Esophagus muscularis mucosa (tissue), 4 donors: ENCODE results near the gene KCNE2. TPM values are rescaled to one million over a fixed set of nuclear protein-coding genes. Genes with fewer than 3 reads are reported as not detected.

Source experiments
- DNase-seq: peaks from one replicate; pipeline ENCODE4 v3.0.0-alpha.2; 2017; ENCODE audit errors: extremely low spot score
- H3K27ac ChIP-seq, 4 donors: fragments of 200-600 bp; sonication (generic); replicated peaks in 1 of 4; 1 replicate in 3 of 4; 2 replicates in 1 of 4; pipeline ENCODE4 v1.5.1; 2016 to 2019; ENCODE audit warnings: mild to moderate bottlenecking in 1 of 4
- H3K27me3 ChIP-seq, 4 donors: fragments of 200-600 bp; sonication (generic); one replicate each; pipeline versions ENCODE4 v1.5.1 to v1.6.0; 2016 to 2019
- H3K36me3 ChIP-seq, 4 donors: fragments of 200-600 bp; sonication (generic); one replicate each; pipeline ENCODE4 v1.5.1; 2016 to 2019
- H3K4me1 ChIP-seq, 4 donors: fragments of 200-600 bp; sonication (generic); one replicate each; pipeline ENCODE4 v1.5.1; 2016 to 2019
- H3K4me3 ChIP-seq, 4 donors: fragments of 200-600 bp; sonication (generic); 1 replicate in 2 of 4; 2 replicates in 2 of 4; pipeline ENCODE4 v1.5.1; 2016 to 2019; ENCODE audit warnings: mild to moderate bottlenecking in 4 of 4, moderate library complexity in 1 of 4
- H3K9me3 ChIP-seq, 4 donors: fragments of 200-600 bp; sonication (generic); 1 replicate in 3 of 4; 2 replicates in 1 of 4; pipeline ENCODE4 v1.5.1; 2016 to 2019
- CTCF ChIP-seq, 3 experiments: fragments of 200-600 bp in 2 of 3; fragments of 450-650 bp in 1 of 3; sonication (generic) in 2 of 3; IDR thresholded peaks; one replicate each; pipeline ENCODE4 v1.5.1; 2017 to 2019; ENCODE audit warnings: antibody characterized with exemption in 3 of 3, mild to moderate bottlenecking in 2 of 3, moderate library complexity in 1 of 3
- EP300 ChIP-seq: sonication (generic); formaldehyde crosslinking; IDR thresholded peaks from one replicate; pipeline ENCODE4 v1.6.1; 2017; ENCODE audit warnings: antibody characterized with exemption
- POLR2A ChIP-seq: fragments of 450-650 bp; IDR thresholded peaks from one replicate; pipeline ENCODE4 v1.6.1; 2017; ENCODE audit warnings: antibody characterized with exemption, moderate library complexity, mild to moderate bottlenecking, low read depth
- POLR2AphosphoS5 ChIP-seq, 2 donors: sonication (generic); formaldehyde crosslinking; IDR thresholded peaks; one replicate each; pipeline ENCODE4 v1.6.1; 2017; ENCODE audit warnings: antibody characterized with exemption in 2 of 2
- WGBS: methylation state at CpG from one replicate; pipeline ENCODE4 v1.1.5; 2018; 5-methylcytosine and 5-hydroxymethylcytosine counted together
- intact Hi-C: fragments of 100-400 bp; cut with DNase I; formaldehyde crosslinking; loops from one replicate; pipeline ENCODE4 v1.15.1; 2023
- total RNA-seq, 4 donors: library from RNA; depleted of rRNA; stranded (reverse); fragments of >200 nt; gene quantifications; one replicate each; pipeline versions ENCODE4 v1.1.0 to v1.2.1, GENCODE V29; 2016

Gene KCNE2
- total RNA-seq, 4 donors from 2014 or later, result 0.40 TPM; not detected in 3

GRCh38 chr21:34360488-34361241, 3.1 kb upstream of the KCNE2 start:
- TF ChIP-seq POLR2A (no peak), CTCF (IDR thresholded peaks at IDR 0.05) (no peak), POLR2AphosphoS5 (IDR thresholded peaks at IDR 0.05) (no peak), EP300 (no peak)
- no peak overlapping the region for H3K27ac ChIP-seq
- no peaks in the 10 kb centered on the region for H3K9me3 ChIP-seq
- no peak overlapping the region for H3K4me3 ChIP-seq
- intact Hi-C loops, result no loop called here
- H3K36me3 ChIP-seq, result no peaks in the 10 kb centered on the region
- peaks cover 0 to 7% (median 2%) of the 10 kb centered on the region in 4 donors for H3K4me1 ChIP-seq
- H3K27me3 ChIP-seq, result no peaks in the 10 kb centered on the region
- DNase-seq, result no peak
- WGBS, result 86% methylated on average over 12 of the region's 12 CpGs

- intact Hi-C loops, result no loop called here
- H3K9me3 ChIP-seq, result no peaks in the 10 kb centered on the region
- no peak overlapping the region for H3K4me3 ChIP-seq
- TF ChIP-seq POLR2AphosphoS5 (IDR thresholded peaks at IDR 0.05), result no peak
- no peak for TF ChIP-seq POLR2A
- no peak for TF ChIP-seq CTCF (IDR thresholded peaks at IDR 0.05)
- TF ChIP-seq EP300, result no peak
- H3K27me3 ChIP-seq, result no peaks in the 10 kb centered on the region
- no peak for DNase-seq
- WGBS, result 23% methylated on average over 3 of the region's 3 CpGs
- no peak overlapping the region for H3K27ac ChIP-seq
- H3K36me3 ChIP-seq, result no peaks in the 10 kb centered on the region
- H3K4me1 ChIP-seq, result peaks cover 0 to 8% (median 2%) of the 10 kb centered on the region in 4 donors
Observed at GRCh38 chr21:34362136-34362444, 1.7 kb upstream of the KCNE2 start.

GRCh38 chr21:34362670-34363069, 1.1 kb upstream of the KCNE2 start:
- 100% methylated on average over 3 of the region's 3 CpGs for WGBS
- peaks cover 0 to 10% (median 2%) of the 10 kb centered on the region in 4 donors for H3K4me1 ChIP-seq
- no peak overlapping the region for H3K4me3 ChIP-seq
- TF ChIP-seq POLR2A (no peak), POLR2AphosphoS5 (IDR thresholded peaks at IDR 0.05) (no peak), CTCF (IDR thresholded peaks at IDR 0.05) (no peak), EP300 (no peak)
- H3K27ac ChIP-seq, result no peak overlapping the region
- no peak for DNase-seq
- no peaks in the 10 kb centered on the region for H3K9me3 ChIP-seq
- intact Hi-C loops, result no loop called here
- no peaks in the 10 kb centered on the region for H3K36me3 ChIP-seq
- no peaks in the 10 kb centered on the region for H3K27me3 ChIP-seq

DNA sequence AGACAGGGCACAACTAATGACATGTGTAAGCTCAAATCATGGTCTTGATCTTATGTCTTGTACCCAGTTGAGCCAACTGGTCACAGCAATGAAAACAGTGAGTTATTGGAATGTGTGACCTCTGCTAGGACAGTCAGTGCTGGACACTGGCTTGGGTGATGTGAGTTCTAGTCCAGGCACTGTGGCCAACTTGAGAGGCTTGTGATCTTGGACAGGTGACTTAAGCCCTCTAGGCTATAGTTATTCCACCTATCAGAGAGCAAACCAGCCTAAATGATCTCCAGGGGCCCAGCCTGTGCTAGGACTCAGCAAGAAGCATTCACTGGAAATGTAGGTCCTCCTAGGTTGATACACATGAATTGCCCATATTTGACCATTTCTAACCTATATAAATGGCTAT, 1.1 kb downstream of the KCNE2 start:
- Histone ChIP-seq H3K27me3 (no peaks in the 10 kb centered on the region), H3K27ac (no peak overlapping the region), H3K36me3 (no peaks in the 10 kb centered on the region), H3K9me3 (no peaks in the 10 kb centered on the region), H3K4me1 (peaks cover 0 to 10% (median 2%) of the 10 kb centered on the region in 4 donors), H3K4me3 (no peak overlapping the region)
- intact Hi-C loops, result no loop called here
- DNase-seq, result no peak
- TF ChIP-seq CTCF (IDR thresholded peaks at IDR 0.05), result no peak
- TF ChIP-seq POLR2AphosphoS5 (IDR thresholded peaks at IDR 0.05), result no peak
- TF ChIP-seq POLR2A, result no peak
- no peak for TF ChIP-seq EP300

GRCh38 chr21:34365809-34366208, 2.0 kb downstream of the KCNE2 start:
- Histone ChIP-seq H3K4me1 (peaks cover 0 to 10% (median 2%) of the 10 kb centered on the region in 4 donors), H3K4me3 (no peak overlapping the region), H3K9me3 (no peaks in the 10 kb centered on the region), H3K36me3 (no peaks in the 10 kb centered on the region), H3K27me3 (no peaks in the 10 kb centered on the region), H3K27ac (no peak overlapping the region)
- 91% methylated on average over 6 of the region's 6 CpGs for WGBS
- intact Hi-C loops, result no loop called here
- TF ChIP-seq EP300 (no peak), CTCF (IDR thresholded peaks at IDR 0.05) (no peak), POLR2A (no peak), POLR2AphosphoS5 (IDR thresholded peaks at IDR 0.05) (no peak)
- DNase-seq, result no peak
